Activated T-cell treated with anti-CD3 and anti-CD28 coated beads for 48 hours (primary cell): ENCODE measurements around the gene FRMD4B.
"Not testable (repeated sequence)": the region's sequence is repeated elsewhere in the genome, so short reads cannot be mapped to it uniquely, and the experiment has no call there.

Source experiments
- DNase-seq: peaks from one replicate; pipeline ENCODE4 v3.0.0-alpha.2; 2020; ENCODE audit warnings: low read depth

The FRMD4B gene

DNA sequence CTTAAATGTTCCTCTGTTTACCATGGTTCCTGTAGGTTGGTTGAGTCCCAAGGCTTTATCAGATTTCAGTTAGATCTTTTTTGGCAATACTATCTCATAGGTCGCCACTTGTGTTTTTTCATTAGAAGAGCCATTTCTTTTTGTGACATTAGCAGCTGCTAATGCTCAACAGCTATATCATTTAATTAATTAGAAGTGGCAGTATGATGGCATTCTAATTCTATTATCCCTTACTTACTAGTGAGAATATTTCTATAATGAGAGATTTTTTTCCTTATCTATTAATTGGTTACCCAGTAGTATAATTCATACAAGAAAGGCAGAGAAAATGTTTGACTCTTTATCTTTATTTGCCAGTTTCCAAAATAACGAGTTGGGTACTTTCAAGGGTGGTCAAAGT, 25.2 kb downstream of the FRMD4B start:
- DNase-seq: no peak

DNA sequence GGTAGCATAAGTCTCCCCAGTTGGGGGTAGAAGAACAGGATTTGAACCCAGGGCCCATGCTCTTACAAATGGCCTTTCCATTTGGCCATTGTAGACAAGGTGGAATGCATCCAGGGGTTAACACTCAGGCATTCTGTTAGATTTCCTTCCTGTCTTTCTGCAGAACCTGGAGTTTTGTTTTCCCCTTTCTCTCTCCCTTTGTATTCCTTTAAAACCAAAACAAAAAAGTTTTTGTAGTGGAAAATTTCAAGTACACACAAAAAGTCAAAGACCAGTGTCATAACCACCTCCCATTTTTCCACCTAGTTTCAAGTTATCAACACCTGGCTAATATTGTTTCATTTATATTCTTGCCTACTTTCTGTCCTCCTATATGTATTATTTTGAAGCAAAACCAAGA, 26.0 kb downstream of the FRMD4B start:
- no peak for DNase-seq

DNA sequence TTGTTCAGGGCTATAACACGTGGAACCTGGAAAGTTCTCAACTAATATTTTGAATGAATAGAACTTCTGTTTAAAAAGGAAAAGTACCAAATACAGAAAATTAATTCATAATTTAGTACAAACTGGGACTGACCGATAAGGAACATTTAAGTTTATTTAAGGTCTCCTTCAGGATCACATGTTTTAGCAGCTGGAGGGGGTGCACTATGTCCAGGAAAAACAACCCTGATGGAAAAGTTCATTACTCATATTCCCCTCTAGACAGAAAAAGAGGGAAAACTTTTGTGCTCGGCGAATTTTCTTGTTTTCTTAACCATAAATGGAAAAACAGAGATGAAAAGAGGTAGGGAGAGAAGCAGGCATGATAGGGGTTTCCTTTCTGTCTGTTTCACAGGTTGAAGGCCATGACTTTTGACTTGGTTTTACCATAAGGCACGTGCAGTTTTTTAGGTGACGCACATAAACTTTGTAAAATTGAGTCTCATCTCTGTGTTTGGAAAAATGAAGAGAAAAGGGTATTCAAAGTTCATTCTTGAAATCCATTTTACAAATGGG, 26.5 kb downstream of the FRMD4B start:
- no peak for DNase-seq

DNA sequence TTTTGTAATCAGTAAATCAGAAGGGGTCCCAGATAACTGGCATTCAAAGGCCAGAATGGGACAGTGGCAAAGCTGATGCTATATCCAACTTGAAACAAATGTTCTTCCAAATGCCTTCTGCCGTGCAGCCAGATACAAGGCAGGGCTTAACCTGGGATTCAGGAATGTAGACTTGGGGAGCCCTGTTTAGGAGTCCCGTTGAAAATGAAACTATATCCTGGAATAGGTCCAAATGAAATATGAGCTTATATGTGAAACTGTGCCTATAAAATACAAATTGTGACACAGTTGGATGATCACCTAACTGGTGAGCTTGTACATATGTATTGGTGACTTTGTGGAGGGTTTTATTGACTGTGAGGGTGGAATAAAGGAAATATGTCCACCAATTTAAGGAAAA, 28.7 kb downstream of the FRMD4B start:
- DNase-seq: no peak

DNA sequence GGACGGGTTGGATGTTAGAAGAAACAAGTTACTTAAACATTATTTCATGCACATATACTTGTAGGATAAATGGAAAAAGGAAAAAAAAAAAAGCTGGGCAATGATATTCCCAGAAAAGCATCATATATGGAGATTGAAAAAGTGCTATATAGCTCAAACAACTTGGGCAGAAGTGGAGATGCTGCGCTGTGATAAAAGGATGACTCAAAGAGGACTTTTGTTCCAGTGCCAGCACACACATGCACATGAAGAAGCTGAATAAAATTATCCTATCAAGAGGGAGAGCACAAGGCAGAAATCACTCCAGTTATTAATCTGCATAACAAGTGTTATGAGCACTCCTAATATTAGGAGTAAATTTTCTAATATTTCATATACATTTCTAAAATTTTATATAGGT, 30.9 kb downstream of the FRMD4B start:
- DNase-seq: no peak

DNA sequence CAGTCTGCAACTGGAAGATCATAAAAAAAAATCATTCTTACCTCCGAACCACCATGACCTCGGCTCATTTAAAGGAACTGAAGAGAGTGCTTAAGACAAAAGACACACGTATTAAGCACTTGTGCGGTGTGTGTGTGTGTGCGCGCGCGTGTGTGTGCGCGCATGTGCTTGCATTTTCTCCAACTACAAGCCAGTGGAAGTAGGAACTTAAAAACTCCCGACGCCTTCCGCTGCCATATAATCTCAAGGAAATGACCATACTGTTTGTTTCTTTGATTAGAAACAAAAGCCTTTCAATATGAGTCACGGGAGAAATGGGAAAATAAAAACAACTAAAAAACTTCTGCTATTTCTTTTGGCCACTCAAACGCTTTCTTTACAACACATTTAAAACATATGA, 32.4 kb downstream of the FRMD4B start:
- DNase-seq: no peak

DNA sequence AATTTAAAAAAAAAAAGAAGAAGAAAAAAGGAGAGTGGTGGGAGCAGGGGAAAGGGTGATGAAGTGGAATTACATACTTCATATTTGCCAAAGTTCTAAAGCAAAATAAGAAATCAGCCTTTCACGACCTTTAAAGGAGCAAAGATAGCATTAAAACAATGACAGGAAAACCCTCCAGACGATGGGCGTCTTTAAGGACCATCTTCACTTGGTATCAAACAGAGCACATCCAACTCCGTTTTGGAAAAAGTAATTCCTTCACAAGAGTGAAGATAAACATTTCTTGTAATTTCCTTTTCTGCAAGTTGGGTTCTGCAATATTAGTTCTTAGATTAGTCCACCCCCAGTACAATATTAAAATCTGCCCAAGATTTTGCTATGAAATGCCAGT, 32.8 kb downstream of the FRMD4B start:
- DNase-seq: no peak

DNA sequence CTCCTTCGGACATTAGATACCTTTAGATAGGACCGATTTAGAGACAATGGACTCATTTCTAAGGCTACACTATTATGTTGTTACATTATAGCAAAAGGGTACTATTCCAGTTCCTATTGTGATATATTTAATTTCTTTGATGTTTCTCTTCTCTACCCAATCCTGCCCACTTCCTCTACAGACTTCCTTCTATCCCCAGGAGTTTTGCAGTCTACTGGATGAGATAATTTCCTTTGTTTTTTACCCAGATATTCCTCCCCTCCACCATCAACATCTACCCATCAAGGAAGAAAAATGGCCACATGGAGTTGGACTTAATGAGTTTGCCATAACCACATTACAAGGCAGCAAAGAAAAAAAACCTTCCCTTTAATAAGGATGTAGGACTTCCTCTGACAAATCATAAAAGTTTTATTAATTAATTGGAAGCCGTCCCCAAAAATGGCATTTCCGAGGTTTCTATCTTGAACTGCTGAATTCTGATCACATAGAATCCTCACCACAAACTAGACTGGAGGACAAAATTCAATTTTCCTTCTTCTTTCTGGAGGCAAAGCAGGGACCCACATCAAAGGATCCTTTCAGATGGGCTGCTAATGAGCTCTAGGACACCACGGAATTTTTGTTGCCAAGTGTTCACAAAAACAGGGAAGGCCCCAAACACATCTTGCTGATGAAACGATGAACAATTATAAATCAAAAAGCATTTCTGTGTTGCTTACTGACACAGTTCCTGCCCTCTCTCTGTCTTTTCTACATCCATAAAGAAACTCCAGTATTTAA, 33.4 kb downstream of the FRMD4B start:
- DNase-seq: no peak

DNA sequence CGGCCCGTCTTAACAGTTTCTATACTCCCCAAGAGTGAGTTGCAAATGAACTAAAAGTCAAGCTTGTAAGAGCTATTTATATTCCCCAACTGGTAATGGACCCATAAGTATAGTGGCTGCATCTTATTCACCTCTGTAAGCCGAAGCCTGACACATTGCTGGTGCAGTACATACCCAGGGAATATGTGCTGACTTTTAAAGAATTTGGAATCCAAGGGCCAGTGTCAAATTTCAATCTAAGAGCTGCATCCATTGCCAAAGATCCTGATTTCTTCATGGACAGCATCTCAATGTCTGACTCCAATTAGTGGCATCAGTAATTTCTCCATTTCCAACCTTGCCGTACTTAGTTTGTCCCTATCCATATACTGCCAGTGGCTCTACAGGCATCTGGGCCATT, 42.0 kb downstream of the FRMD4B start:
- DNase-seq: no peak

DNA sequence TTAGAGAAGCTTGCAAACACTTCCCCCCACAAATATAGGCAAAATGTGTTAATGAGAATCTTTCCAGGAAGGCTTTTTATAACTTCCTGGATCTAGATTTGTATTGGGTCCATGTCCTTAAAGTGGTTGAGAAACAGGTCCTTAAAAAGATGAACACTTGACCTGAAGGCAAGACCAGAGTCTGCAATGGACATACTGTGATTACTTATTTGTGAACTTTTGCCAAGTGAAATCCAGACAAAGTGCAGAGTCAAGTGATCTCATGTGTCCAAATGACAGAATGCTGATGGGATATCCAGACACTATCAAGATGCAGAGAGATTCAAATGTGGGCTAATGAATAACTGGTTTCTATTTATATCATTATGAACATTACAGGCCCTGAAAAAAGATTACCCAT, 43.8 kb downstream of the FRMD4B start:
- no peak for DNase-seq

DNA sequence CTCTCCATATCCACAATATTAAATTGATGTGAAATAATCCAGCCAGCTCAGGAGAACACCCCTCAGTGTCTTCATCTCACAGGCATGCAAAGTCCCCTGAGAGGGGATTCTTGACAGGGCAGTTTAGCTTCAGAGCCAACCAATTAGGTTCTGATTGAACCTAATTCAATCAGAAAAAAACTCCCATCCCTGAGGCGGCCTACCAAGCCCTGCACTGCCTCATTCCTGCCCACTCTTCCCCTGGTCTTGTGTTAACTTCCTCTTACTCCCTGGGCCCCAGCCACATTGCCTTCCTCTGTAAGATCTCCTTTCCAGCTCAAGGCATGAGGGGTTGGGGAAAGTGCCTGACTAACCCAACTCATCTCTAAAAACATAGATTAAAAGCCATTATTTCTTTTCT, 46.1 kb downstream of the FRMD4B start:
- no peak for DNase-seq

DNA sequence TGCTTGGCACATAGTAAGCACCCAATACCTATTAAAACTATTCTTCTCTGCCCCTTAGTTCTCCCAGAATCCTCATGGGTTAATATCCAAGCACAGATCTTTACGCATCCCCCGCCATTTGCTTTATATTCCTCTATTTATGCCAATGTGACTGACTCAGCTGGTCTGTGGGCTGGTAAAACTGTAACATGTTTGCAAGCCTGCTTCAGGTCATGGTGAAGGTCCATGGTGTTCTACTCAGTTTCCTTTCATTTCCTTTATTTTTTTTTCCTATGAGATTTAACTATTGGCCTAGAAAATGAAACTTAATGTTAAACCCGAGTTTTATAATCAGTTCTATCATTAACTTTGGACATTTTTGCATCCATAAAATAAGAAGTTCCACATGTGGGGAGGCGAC, 47.0 kb downstream of the FRMD4B start:
- no peak for DNase-seq

DNA sequence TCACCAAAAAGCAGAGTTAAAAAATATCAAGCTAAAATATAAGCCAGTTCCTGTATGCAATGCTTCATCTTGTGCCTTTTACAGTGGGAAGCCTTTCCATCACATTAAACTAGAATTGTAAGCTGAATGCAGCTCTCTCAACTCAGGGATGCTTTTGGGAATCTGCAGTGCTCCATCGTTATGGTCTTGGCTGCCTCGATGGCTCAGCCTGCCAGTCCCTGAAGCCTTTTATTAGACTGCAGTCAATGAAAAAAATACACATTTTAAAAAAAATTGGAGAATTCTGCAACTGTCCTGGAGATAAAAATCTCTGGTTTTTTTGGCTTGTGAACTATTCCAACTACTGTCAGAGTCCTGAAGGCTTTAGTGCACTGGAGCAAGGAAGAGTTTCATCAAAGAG, 53.0 kb downstream of the FRMD4B start:
- no peak for DNase-seq

DNA sequence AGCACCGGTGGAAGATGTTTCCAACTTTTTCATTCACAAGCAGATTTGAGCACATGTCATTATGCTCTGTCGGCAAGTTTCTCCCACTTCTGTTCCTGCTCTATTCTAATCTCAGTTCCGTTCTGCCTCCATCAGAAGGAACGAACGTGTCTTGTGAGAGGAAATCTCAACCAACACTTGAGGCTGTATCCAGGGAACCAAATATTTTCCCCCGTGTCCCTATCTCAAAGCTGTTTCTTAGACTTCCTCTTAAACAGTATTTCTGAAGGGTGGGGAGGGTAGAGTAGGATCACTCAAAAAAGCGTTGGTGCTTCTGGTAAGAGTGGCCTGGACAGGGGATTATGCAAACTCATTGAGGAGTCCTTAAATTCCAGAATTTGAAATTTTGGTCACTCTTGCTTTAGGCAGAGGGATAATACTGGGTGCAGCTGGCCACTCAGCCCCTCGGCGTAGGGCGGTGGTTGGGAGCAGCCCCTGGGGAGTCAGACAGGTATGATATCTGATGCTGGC, 54.9 kb downstream of the FRMD4B start:
- DNase-seq: no peak

DNA sequence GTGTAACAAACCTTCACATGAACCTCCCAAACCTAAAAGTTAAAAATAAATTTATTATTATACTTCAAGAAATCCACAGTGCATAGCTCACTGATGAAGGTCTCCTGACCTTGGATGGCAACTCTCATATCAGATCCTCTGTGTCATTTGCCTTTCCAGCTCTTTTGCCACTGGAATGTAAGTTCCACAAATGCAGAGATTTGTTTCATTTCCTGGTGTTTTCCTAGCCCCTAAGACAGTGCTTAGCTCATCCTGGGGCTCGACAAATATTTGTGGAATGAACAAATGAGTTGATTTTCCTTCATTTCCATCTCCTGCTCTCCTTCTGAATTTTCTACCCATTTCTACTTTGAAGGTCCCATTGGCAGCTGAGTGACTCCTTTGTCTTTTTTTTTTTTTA, 56.0 kb downstream of the FRMD4B start:
- no peak for DNase-seq

DNA sequence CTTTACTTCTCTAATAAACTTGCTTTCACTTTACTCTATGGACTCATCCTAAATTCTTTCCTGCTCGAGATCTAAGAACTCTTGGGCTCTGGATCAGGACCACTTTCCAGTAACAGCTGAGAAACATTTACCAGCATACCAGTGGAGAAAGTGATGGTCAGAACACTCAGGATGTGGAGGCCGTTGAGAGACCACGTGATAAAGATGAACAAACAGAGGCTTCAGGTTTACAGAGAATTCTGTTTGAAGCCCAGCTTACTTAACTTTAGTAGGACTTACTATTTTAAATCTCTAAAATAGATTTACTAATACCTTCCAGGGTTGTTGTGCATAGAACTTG, 57.0 kb downstream of the FRMD4B start:
- no peak for DNase-seq

DNA sequence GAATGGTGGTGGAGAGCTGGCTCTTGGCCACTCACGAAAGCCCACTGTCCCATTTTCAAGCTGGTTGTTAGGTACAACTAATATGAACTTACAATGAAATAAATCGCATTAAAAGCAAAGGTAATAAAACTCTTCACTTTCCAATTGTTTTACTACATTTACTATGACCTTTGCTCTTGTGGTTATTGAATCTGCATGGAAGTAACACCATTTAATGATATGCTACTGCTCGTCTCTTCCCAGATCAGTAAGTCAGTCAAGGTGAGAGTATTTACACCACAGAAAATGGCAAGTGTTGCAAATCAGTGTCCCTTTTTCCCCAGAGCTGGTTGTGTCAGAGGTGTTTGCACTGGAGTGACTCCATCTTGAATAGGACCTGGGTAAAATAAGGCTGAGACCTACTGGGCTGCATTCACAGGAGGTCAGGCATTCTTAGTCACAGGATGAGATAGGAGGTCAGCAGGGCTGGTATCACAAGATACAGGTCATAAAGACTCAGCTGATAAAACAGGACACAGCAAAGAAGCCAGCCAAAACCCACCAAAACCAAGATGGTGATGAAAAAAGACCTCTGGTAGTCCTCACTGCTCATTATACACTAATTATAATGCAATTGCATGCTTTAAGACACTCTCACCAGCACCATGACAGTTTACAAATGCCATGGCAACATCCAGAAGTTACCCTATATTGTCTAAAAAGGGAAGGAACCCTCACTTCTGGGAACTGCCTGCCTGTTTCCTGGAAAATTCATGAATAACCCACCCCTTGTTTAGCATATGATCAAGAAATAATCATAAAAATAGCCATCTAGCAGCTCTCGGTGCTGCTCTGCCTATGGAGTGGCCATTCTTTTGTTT, 57.6 kb downstream of the FRMD4B start:
- DNase-seq: no peak

DNA sequence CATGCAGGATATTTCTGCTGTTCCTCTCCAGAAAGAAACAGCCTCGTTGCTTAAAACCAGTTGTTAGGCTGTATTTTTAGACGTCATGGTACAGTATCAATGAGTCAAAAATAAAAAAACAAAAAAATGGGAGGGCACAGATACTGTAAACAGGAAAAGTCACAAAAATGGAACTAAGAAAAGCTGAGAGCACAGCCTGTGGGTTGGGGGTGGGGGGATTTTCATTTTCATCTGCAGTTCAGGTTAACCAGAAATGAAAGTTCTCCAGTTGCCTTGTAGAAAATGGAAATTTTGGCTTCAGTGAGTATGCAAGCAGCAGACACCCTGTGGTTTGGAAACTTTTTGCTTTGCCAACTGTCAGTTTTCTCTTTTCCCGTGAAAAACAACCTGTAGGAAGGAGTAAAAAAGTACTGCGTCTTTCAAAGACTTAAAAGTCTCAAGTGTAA, 59.0 kb downstream of the FRMD4B start:
- peak; percentile 39 for DNase-seq

DNA sequence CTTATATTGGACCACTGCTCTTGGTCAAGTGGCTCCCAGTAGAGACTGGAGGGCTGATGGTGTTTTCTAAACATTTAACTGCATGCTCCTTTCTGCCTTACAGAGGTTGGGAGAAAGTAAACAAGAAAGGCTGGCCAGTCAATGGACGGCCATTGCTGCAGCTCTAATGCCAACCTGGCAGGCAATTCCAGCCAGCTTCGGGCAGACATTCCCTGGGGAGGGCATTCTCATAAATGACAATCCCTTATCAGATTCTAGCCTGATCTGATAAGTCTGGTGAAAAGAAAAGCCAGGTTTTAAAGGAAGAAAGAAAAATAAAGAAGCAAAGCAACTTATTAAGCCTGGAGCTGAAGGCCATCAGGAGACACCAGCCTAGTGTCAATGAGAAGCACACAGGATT, 60.7 kb downstream of the FRMD4B start:
- no peak for DNase-seq

DNA sequence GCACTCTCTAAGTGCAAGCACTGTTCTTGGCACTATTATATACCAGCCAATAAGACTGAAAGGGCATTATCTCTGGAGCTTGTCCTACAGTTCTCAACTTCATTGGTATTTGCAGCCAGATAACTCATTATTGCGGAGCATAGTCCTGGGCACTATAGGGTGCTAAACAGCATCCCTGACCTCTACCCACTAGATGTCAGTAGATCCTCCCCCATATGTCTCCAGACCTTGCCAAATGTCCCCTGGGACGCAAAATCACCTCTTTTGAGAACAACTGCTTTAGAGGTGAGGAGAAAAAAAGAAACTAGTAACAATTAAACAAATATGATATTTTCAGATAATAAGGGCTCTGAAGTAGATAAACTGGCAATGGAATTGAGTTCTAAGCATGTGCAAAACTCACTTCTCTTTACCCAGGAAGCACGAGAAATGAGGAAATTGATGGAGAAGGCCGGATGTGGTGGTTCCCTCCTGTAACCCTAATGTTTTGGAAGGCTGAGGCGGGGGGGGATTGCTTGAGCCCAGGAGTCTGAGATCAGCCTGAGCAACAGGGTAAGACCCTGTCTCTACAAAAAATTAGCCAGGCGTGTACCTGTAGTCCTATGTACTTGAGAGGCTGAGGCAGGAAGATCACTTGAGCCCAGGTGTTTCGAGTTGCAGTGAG, 61.4 kb downstream of the FRMD4B start:
- no peak for DNase-seq

DNA sequence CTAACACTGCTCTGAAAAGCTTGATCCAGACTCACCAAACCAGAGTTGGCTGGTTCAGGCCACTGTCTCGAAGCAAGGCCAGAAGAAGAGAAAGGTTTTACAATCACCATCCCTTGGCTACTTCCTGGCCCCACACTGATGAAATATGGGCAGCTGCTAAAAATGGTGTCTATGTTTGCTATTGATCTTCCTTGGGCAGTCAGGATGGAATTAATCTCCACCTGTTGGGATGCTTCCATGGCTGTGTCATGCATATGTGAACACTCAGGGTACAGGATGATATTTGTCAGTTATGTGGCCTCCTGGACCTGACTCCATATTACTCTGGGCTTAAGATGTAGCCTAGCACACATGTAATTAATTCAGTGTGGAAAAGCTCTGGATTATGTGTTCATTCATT, 61.9 kb downstream of the FRMD4B start:
- DNase-seq: no peak

DNA sequence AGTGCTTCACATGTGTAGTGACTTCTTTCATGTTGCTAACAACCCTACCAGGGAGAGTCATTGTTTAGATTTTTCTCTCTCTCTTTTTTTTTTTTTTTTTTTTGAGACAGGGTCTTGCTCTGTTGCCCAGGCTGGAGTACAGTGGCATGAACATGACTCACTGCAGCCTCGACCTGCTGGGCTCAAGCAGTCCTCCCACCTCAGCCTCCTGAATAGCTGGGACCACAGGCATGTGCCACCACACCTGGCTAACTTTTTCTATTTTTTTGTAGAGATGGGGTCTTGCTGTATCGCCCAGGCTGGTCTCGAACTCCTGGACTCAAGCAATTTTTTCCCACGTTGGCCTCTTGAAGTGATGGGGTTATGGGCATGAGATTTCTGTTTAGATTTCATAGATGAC, 63.4 kb downstream of the FRMD4B start:
- not testable (repeated sequence) for DNase-seq

DNA sequence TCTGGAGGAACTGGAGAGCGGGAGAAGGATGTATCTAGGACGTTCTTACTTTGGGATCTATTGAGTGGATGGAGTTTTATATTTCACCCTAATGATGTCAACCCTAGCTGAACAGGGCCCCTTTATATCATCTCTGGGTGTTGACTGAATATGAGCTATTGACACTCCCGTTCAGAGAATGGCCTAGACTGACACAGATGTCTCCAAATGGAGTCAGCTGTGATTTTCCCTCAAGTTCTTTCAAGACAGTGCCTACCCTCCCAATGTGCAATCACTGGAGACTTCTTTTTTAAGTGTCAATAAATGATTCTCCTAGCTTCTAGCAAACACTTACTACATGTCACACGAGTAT, 63.8 kb downstream of the FRMD4B start:
- no peak for DNase-seq
